Measurements from ENCODE around the gene SSBP3.
"Not testable (repeated sequence)": the region's sequence is repeated elsewhere in the genome, so short reads cannot be mapped to it uniquely, and the experiment has no call there.

Gene SSBP3

GRCh38 chr1:54348700-54349021, 57.5 kb downstream of the SSBP3 start:
- DNase-seq (ENCODE audit: low read depth in 2 of 2) = no peak

DNA sequence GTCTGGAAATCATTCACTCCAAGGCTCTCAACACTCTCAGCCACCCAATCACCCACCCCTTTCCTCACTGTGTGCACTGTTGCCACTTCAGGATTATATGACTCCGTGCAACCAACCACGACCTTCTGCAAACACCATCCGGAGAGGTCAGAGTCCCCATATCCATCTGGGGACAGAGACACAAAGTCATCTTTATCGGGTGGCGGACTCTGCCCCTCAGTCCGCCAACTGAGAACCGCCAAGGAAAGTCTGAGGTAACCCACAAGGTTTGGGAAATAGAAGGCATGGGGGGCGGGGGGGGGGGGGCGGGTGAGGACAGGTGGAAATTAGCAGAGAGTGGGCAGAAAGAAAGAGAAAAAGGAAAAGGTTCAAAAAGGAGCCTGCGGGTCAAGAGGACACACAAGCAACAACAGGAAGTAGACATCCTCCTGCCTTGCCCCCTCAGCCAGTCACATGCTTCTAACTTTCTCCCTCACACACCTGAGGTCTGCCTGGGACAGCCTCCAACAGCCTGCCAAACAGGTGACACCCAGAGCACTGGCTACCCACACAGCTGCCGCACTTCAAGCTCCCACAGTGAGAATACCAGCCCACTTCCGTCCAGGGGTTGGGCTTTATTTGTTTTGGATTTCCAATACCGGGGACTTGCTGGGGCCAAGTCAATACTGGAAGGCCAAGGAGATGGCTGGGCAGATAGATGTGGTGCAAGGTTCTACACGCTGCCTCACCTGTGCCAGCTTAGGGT, 58.1 kb downstream of the SSBP3 start:
- DNase-seq (ENCODE audit: low read depth in 2 of 2) = no peak

- no peak for DNase-seq (ENCODE audit: low read depth in 2 of 2)
Measured at GRCh38 chr1:54347261-54347954, 58.8 kb downstream of the SSBP3 start.

GRCh38 chr1:54345548-54345947, 60.6 kb downstream of the SSBP3 start:
- not testable (repeated sequence) for DNase-seq (ENCODE audit: low read depth in 2 of 2)

- DNase-seq (ENCODE audit: low read depth in 2 of 2) = no peak
Measured at GRCh38 chr1:54345116-54345515, 61.1 kb downstream of the SSBP3 start.

- no peak for DNase-seq (ENCODE audit: low read depth in 2 of 2)
Measured at GRCh38 chr1:54342742-54343687, 63.2 kb downstream of the SSBP3 start.

- DNase-seq (ENCODE audit: low read depth in 2 of 2) = no peak
Measured at GRCh38 chr1:54342288-54342687, 63.9 kb downstream of the SSBP3 start.

DNA sequence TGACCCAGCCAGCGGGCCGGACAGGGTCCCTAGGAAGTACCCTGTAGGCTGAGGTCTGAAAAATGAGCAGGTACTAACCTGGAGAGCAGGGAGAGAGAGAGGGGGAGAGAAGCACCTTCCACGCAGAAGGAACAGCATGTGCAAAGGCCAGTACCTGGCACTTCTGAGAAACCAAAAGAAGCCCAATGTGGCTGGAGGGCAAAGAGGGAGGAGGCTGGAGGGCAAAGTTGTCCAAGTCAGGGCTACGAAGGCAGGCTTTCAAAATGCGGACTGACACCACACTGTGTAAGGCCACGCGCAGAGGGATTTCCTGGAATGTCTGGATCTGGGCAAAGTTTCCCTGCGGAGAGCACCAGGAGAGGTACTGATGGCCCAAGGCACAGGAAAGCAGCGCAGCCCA, 64.4 kb downstream of the SSBP3 start:
- no peak for DNase-seq (ENCODE audit: low read depth in 2 of 2)

DNA sequence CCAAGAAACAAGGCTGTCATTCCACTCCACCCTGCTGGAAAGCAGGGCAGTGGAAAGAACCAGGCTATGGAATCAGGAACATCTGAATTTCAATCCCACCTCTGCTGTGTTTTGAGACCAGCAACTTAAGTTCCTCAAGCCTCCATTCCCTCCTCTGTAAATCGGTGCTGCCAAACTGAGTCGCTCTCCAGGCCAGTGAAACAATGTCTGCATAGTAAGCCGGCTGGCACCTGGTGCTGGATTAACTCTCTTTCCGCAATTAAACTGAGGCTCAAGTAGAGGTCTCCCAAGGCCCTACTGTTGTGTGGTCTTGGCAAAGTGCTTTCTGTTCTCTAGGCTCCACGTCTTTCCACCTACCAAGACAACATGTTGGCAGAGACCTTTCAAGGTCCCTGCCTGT, 65.3 kb downstream of the SSBP3 start:
- DNase-seq (ENCODE audit: low read depth in 2 of 2) = no peak

DNA sequence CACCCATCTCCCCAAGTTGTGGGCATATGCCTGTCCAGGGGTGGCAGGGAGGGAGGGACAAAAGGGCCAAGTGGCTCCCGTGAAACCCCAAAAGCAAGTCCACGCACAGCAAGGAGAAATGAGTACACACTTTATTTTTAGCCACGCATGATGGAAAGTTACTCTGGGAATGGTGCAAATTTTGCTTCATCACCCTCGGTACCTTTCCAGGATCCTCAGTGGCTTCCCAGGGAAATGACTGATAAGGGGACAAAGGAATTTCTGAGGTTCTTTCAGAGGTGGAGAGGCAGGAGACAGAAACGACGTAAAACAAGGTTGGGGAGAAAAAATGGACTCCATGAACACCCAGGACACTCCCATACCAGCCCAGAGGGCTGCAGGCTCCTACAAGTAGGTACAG, 65.8 kb downstream of the SSBP3 start:
- DNase-seq (ENCODE audit: low read depth in 2 of 2) = no peak

GRCh38 chr1:54339126-54339525, 67.1 kb downstream of the SSBP3 start:
- DNase-seq (ENCODE audit: low read depth in 2 of 2) = no peak

DNA sequence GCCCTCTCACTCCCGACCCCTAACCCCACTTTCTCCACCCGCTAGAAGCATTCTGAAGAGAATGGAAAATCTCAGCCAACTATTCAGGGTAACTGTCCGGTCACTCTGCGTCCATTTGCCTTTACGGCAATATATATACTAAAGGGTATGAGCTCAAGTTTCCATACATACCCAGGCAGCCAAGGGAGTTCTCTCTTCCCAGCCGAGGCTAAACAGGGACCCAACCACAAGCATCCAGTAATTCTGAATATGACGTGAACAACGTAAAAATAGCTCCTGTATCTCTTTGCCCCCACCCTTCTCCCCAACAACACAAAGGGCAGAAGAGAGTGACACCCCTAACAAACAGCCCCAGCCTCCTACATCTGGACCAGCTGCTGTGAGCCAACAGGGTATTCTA, 67.7 kb downstream of the SSBP3 start:
- no peak for DNase-seq (ENCODE audit: low read depth in 2 of 2)

- DNase-seq (ENCODE audit: low read depth in 2 of 2) = no peak
Measured at GRCh38 chr1:54337928-54338327, 68.3 kb downstream of the SSBP3 start.

DNA sequence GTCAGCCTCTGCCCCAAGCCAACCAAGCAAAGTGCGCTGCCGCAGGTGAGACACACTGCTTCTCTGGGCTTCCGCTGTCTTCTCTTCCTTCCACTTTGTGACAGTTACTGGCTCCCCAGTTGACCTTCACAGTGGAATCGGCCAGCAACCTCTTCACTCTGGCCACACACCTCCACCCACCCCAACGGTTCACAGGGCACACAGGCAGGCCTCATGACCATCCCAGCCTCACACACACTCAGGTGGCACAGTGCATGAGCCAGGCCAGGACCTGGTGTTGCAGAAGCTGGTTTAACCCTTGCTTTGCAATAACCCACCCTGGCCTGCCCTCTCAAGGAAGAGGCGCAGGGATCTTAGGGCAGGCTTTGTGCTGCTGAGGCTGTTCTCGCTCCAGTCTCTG, 69.2 kb downstream of the SSBP3 start:
- no peak for DNase-seq (ENCODE audit: low read depth in 2 of 2)

GRCh38 chr1:54336116-54336515, 70.1 kb downstream of the SSBP3 start:
- DNase-seq (ENCODE audit: low read depth in 2 of 2) = no peak

GRCh38 chr1:54335755-54336108, 70.5 kb downstream of the SSBP3 start:
- no peak for DNase-seq (ENCODE audit: low read depth in 2 of 2)

- DNase-seq (ENCODE audit: low read depth in 2 of 2) = no peak
Measured at GRCh38 chr1:54335011-54335754, 71.0 kb downstream of the SSBP3 start.

DNA sequence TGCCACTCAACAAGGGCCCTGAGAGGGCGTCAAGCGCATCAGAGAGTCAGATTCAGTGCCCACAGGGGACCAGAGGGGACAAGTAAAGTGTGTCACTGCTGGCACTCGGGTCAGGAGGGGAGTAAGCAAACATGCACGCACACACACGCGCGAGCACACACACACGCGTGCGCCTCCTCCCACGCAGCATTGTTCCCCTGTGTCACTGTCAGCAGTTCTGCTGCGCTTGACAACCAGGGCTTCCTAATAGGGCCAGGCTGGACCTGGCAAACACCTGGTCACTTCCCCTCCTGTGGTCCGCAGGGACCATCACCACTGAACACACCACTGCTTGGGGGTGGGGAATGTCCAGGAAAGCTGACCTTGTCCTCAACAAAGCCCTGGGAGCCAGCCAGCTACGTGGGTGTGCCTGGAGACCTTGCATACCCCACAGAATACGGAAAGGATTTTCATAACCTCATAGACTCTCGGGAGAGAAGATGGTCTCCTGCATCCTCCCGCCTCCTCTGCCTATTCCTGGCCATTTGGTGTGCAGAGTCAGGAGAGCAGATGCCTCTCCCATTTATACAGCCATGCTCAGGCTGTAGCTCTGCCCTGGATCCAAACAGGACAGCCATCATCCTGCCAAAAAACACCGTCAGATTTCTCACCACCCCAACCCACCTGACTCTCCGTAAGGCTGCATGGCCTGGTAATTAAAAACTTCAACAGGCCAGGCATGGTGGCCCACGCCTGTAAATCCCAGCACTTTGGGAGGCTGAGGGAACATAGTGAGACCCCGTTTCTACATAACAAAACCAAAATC, 73.2 kb downstream of the SSBP3 start:
- no peak for DNase-seq (ENCODE audit: low read depth in 2 of 2)

DNA sequence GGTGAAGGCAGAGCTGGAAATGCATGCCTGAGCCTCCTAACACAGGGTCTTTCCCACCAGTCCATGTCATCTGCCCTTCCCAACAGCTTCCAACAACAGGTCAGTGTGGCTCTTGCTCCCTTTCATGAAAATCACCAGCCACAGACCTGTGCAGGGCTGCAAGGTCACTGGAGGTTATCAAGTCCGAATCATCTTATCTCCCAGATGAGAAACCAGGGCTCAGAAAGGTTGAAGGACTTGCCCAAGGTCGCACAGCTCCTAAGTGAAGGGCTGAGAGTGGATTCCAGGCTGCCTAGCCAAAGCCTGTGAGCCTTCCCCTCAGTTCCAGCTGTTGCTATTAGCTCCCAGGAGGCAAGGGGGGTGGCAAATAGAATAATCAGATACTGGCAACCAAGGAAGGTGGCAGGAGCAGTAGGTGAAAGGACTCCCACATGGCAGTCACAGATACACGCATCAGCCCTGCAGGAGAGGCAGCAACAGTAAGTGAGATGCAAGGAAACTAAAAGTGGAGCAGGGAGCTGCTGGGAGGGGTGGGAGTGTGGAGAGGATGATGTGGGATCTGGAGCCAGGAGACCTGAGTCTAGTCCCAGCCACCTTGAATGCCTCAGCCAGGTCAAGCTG, 74.2 kb downstream of the SSBP3 start:
- no peak for DNase-seq (ENCODE audit: low read depth in 2 of 2)

GRCh38 chr1:54331091-54331772, 75.0 kb downstream of the SSBP3 start:
- DNase-seq (ENCODE audit: low read depth in 2 of 2) = no peak

Data from stimulated activated CD4-positive, alpha-beta T cell treated with anti-CD3 and anti-CD28 coated beads, Interleukin-12 subunit alpha, Interleukin-12 subunit beta, amount 100 ng/mL, for 24 hours (primary cell).